Activated naive CD4-positive, alpha-beta T cell treated with anti-CD3 and anti-CD28 coated beads, Interleukin-2, amount 50 U/mL, for 16 hours (primary cell): ENCODE measurements around the gene FAM114A1.

Experiments used
- DNase-seq: peaks from one replicate; pipeline ENCODE4 v3.0.0-alpha.2; 2020

The FAM114A1 gene

DNA sequence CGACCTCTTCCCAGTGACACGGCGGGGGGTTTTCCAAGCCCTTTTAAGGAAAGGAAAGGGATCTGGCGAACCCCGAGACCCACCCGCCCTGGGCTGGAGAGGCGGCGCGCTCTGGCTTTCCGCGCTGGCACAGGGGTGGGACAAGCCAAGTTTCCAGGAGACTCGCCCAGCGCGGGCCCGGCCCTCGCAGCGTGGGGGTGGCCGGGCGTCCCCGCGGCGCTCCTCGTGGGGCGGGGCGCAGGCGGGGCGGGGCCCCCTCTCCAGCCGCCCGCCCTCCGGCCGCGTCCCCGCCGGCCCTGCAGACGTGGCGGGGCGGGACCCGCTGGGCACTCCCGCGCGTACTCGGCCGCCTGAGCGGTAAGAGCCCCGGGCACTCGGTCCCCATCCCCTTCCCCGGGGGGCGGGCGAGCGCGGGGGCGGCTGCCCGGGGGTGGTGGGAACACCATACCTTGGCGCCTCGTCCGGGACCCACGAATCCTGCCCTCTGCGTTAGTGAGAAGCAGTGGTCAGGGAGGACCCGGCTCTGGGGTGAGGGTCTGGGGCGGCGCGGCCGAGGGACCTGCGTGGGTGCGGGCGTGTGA, at the start of gene FAM114A1:
Gene FAM114A1, plus strand, starts transcription at position 329 of the 581 bp plus-strand sequence. CDS start 10,273 bp downstream, outside the sequence.
- DNase-seq = peak; percentile 29

DNA sequence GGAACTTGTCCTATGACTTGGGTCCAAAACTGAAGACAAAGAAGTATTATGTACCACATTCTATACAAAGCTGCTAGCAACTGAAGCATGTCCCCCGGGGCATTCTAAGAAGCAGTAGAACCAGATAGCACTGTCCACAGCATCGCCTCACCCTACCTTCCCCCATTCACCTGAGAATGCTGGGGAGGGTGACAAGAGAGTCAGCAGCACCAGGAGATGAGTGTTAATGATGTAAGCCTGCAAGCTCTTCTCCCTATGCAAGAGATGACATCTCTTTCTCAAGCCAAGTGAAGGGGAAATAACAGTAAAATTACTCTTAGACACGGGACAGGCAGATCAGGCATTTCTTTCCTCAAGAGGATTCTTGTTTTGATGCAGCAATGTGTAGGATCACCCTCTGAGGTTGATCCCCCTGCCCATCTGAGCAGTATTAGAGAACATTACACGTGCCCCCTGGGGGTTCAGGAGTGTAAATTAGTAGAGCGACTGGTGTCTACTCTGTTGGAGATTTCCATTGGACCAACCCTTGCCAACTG, 49.1 kb upstream of the FAM114A1 start:
- DNase-seq = no peak

DNA sequence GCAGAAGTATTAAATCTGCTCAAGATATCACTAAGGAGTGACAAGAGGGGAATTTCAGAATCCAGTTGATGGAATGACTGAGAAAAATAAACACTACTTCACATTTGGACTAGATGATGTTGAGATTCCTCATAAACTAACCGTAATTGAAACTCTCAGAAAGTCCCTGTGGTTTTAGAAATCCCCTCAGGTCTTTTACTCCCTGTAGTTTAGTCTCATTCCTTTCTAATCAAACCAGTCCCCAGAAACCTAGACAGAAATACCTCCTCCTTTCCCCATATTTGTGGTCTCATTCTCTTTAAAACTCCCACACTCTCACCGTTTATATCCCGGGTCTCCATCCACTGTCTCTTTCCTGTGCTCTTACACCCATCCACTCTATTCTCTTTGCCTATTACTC, 48.0 kb upstream of the FAM114A1 start:
- DNase-seq = no peak

DNA sequence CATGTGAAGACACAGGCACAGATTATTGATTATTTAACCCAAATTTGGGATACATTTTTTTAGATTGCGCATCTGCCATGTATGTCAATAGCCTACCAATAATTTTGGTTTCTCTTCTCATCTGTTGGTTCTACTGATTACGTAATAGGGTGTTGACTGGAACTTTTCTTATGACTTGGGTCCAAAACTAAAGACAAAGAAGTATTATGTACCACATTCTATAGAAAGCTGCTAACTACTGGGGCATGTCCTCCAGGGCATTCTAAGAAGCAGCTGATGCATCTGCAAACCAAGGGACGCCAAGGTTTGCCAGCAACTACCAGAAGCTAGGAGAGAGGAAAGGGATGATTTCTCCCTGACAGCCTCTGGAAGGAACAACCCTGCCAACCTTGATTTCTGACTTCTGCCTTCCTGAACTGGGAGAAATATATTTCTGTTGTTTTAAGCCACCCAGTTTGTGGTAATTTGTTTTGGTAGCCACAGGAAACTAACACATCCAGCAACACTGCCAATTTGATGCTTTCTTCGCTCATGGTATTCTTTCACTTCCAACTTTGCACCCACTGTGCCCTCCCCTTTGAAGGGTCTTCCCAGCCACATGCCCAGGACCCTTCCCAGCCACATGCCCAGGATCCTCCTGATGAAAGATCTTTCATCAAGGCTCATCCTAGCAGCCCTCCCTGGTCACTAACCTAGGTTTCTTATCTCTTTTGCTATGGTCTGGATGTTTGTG, 47.1 kb upstream of the FAM114A1 start:
- no peak for DNase-seq

DNA sequence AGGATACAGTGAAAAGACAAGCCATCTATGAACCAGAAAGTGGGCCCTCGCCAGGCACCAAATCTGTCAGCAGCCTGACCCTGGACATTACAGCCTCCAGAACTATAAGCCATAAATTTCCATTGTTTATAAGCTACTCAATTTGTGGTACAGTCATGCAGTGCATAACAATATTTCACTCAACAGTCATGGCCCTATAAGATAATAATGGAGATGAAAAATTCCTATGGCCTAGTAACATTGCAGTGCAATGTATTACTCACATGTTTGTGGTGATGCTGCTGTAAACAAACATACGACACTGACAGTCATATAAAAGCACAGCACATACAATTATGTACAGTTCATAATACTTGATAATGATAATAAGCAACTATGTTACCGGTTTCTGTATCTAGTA, 45.9 kb upstream of the FAM114A1 start:
- DNase-seq = no peak

DNA sequence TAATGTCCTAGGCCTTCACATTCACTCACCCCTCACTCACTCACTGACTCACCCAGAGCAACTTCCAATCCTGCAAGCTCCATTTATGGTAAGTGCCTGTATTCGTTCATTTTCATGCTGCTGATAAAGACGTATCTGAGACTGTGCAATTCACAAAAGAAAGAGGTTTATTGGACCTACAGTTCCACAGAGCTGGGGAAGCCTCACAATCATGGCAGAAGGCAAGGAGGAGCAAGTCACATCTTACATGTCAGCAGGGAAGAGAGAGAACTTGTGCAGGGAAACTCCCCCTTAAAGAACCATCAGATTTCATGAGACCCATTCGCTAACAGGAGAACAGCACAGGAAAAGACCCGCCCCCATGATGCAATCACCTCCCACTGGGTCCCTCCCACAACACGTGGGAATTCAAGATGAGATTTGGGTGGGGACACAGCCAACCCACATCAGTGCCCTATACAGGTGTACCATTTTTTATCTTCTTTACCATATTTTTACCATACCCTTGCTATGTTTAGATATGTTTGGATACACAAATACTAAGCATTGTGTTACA, 44.8 kb upstream of the FAM114A1 start:
- no peak for DNase-seq

DNA sequence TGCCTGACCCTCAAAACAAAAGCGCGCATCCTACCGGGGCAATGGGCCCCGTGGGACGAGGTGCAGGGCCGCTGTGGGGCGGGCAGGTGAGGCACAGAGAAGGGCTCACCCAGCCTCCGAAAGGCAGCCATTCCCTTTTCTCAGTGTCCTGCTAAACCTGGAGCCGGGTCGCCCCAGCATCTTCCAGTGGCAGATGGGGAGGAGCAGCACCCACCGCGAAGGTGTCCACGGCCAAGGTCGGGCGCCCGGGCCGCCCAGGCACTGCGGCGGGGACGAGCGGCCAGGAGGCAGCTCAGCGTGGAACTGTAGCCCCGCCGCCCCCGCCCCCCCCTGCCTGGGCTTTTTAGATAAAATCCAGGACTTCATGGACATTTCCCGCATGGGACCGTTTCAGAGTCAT, 43.8 kb upstream of the FAM114A1 start:
- DNase-seq = no peak

DNA sequence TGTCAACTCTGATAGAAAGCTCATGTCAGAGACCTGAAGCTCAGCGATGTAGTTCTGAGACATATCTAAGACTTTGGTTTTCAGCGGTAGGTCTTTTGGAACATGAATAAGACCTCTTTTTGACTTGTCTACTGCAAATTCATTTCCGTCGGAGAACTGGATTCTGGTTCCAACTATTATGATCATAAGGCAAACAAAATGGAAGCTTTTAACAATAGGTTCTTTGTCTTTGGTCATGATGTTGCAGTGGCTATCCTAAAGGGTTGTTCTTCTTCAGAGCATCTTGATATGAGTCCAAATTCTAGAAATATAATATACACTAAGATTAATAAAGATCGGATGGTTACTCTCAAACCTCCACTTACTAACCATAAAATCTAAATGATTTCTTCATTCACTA, 38.4 kb upstream of the FAM114A1 start:
- no peak for DNase-seq

DNA sequence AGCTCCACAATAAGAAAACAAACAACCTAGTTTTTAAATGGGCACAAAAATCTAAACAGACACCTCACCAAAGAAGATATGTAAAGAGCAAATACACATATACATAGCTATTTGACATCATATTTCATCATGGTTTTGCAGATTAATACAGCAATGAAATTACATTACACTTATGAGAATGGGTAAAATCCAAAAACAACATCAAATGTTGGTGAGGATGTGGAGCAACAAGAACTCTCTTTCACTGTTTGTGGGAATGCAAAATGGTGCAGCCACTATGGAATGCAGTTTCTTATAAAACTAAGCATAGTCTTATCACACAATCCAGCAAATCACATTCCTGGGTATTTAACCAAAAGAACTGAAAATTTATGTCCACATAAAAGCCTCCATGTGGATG, 36.0 kb upstream of the FAM114A1 start:
- no peak for DNase-seq

DNA sequence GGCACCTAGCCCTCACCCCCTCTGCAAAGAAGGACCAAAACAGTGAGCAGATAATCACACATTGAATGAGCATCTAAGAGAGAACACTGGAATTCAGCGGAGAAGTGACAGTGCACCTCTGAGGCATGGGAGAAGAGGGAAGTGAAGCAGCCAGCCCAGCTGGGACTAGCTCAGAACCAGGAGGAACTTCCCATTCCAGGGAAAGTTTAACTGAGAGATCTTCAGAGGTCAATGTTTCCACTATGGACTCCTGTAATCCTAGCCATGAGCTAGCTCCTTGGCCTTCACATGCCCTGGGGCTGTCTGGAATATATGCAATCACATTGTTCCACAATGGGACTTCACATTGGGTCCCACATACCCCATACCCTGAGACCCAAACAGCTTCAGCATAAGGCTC, 35.4 kb upstream of the FAM114A1 start:
- no peak for DNase-seq

DNA sequence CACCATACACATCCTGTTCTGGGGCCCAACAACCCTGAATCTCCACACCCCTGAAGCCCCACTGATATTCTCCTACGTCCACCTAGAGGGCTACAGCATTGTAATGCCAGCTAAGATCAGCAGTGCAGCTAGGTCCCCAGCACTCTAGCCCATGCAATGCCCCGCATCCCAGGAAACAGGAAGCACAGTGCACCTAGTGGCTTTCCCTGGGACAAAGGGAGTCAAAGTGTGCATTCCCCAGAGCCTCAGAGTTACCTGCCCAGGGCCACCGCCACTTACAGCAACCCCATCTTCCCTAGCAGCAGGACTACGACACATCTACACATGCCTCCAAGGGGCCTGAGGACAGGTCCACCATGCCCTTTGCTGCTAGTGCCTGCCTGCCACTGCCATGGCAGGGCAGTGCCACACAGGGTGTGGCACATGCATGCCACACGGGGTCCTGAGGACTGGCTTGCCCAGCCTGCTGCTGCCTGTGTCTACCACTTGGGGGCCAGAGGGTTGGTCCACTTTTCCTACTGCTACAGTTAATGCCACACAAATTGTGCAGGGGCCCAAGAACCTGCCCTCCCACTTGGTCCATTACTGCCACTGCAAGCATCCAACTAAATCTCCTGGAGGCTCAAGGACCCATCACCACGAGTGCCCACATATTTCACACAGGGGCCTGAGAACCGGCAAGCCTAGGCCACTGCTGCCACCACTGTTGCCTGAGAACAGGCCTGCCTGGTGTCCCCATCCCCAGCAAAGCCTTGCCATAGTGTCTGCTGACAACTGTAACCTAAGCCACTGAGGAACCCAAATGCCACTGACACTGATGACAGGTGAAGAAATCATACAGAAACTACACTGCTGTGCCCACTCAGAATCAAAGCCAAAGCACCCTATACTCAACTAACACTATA, 34.7 kb upstream of the FAM114A1 start:
- no peak for DNase-seq

DNA sequence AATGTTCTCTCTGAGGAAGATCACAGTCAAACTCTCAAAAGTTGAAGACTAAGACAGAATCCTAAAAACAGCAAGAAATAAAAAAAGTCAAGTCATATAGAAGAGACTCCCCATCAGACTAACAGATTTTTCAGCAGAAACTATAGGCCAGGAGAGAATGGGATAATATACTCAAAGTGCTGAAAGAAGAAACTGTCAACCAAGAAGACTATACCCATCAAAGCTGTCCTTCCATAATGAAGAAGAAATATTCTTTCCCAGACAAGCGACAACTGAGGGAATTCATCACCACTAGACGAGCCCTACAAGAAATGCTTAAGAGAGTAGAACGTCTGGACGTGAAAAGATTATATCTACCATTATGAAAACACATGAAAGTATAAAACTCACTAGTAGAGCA, 33.0 kb upstream of the FAM114A1 start:
- no peak for DNase-seq

DNA sequence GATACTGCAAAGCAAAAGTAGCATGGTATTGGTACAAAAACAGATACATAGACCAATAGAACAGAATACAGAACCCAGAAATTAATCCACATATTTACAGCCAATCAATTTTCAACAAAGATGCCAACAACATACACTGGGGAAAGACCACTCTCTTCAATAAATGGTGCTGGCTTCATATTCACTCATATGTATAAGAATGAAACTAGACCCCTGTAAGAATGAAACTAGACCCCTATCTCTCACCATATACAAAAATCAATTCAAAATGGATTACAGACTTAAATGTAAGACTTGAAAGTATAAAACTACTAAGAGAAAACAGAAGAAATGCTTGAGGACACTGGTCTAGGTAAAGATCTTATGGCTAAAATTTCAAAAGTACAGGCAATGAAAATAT, 30.3 kb upstream of the FAM114A1 start:
- no peak for DNase-seq

DNA sequence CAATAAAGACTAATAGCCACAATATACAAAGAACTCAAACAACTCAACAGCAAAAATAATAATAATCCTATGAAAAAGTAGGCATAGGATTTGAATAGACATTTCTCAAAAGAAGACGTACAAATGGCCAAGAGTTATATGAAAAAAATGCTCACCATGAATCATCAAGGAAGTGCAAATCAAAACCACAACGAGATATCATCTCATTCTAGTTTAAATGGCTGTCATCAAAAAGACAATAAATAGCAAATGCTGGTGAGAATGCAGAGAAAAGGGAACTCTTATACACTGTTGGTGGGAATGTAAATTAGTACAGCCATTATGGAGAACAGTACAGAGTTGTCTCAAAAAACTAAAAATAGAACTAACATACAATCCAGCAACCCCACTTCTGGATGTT, 29.8 kb upstream of the FAM114A1 start:
- no peak for DNase-seq

DNA sequence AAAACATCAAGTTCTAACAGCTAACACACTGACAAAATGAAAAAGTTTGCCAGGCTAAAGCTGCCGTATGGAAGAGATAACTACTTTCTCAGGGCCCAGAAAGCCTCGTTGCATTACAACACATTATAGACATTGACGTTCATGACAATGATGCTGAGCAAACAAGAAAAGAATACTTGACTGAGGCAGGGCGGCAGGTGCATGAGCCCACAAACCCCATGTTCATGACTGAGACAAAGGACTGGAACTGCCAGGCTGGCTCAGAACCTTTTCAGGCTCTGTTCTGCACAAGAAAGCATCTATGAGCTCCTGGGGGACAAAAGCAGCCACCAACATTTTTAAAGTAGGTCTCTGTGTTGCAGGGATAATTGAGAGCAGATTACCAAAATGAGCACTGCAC, 24.6 kb upstream of the FAM114A1 start:
- no peak for DNase-seq

DNA sequence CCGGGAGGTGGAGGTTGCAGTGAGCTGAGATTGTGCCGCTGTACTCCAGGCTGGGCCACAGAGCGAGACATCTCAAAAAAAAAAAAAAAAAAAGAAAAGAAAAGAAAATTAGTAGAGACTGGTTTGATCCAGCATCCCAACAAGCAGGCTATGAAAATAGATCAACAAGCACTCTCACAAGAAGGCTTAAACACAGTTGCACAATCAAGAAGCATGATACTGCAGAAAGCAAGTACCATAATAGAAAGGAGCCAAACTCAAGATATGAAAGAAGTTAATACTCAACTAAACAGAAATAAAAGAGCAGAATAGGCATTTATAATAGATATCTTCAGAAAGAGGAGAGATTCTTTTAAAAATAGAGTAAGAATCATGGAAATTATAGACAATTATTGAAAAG, 21.6 kb upstream of the FAM114A1 start:
- DNase-seq = no peak

DNA sequence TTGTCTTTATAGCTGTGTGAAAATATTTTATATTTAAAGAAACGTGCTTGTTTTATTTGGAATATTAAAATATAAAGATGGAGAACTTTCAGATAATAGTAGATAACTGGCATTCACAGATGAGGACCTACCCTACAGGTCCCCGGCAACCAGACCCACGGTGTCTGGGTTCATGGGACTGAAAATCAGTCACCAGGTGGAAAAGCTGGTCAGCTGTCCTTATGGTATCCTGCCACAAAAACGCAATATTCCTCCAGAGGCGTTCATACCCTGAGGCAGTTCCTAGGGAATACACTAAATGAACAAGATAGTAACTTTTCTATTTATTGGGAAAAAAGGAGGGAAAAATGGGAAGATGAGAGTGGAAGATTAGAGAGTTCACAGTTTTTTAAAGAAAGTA, 12.1 kb upstream of the FAM114A1 start:
- no peak for DNase-seq

DNA sequence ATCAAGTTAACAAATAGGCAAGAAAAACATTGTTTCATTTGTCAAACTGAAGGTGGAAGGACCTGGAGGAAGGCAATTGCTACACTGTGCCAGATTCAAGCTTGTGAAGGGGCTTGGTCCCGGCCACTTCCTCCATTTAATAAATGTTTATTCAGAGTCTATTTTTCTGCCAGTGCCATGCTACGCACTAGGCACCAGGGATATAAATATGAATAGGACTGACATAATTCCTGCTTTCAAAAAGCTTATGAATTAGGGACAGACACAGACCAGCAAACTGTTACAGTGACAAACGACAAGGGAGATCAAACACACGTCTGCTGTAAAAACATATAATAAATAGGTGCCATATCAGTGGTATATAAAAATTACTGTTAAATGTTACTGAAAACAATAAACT, 11.6 kb upstream of the FAM114A1 start:
- DNase-seq = no peak

DNA sequence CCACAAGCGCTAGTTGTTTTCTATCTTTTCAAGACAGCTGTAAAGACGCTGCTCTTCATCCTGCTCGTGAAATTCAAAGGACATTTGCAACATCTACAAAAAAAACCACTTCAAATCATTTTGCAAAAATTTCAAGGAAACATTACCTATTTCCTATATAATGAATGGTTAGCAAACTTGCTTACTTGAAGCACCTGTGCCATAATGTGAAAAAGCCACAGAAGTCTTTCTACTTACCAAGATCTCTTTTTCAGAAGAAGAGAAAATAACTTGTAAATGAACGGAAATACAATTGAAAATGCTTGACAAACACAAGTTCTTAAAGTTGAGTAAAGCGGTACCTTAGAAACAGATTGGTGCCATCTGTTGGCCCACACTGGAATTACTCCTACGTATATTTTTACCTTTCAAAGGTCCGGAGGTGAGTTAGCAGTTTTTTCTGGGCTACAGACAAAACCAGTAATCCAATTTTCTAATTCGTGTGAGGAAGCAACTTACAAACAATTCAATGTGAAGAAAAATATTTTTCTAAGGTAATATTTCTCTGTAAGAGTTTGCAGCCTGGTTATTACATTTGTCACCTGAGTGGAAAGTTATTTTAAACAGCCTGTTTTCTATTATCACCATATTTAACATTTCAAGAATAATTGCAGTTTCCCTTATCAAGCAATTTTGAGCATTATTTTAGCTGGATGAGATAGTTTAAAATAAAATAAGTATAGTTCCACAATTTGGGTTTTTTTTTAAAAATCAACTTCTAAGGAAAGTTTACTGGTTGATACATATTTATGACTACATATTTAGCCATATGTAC, 10.9 kb upstream of the FAM114A1 start, which contains the start of gene TLR6:
Gene TLR6, minus strand, starts transcription at position 294 of the 814 bp plus-strand sequence. CDS start 27,344 bp downstream, outside the sequence.
- peak; percentile 58 for DNase-seq

DNA sequence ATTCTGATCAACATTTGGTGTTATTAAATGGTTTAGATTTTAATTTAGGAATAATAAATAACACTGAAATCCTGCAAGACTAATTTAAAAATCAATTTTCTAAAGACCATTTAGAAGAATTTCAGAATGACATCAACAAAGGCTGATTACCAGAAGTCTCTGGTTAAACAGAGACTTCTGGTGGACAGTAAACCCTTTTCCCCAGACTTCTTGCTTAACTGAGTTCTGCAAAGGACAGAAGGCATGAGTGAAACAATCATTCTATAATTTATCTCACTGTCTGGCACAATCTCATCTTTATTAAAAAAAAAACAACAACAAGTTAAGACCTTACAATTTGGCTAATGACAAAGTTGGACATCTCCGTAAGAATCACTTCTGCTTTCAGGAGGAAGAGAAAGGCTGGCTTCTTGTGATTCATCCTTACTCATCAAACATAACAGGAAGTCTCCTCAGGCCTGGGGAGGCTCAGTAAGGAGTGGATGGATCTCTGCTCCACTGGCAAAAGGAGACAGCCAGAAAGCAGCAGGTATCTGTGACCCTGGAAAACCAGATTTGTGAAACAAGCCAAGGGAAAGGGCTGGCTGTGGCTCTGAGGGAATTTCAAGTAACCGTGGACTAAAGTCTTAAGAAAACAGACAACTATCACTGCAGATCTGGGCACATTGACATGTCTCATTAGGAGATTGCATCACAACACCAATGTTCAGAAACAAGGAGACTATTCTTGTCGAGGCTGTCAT, 10.1 kb upstream of the FAM114A1 start:
- peak; percentile 43 for DNase-seq

DNA sequence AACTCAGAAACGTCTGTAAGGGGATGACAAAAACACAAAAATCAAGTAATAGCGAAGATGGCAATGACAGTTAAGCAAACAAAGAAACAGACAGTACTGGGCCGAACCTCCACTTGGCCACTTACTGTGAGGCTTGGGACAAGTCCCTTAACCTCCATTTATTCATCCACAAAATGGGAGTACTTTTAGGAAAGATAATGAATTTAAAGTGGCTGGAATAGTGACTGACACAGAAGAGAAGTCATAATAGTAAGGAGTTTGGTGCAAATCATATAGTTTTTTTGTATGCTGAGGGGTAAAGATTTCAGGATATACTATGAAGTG, 9.5 kb upstream of the FAM114A1 start:
- DNase-seq = no peak

DNA sequence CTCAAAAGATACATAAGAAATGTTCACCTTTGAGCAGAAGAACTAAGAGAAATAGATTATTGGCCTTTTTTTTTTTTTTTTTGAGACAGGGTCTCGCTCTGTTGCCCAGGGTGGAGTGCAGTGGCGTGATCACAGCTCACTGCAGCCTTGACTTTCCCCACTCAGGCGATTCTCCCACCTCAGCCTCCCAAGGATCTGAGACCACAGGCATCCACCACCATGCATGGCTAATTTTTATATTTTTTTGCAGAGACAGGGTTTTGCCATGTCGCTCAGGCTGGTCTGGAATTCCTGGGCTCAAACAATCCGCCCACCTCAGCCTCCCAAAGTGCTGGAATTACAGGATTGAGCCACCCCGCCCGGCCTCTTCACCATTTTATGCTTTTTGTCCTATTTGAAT, 8.1 kb upstream of the FAM114A1 start:
- no peak for DNase-seq
